Effector CD8-positive, alpha-beta T cell (primary cell): Measurements from ENCODE around the gene RBM19.

ENCODE experiments used
- DNase-seq: peaks from one replicate; lab custom pipeline; 2025; lab: John Stamatoyannopoulos, UW

The RBM19 gene

GRCh38 chr12:113988064-113988451 lies 21.9 kb upstream of the RBM19 start:
- DNase-seq: no peak

- no peak for DNase-seq
Measured at GRCh38 chr12:113987261-113988063, 21.3 kb upstream of the RBM19 start.

DNA sequence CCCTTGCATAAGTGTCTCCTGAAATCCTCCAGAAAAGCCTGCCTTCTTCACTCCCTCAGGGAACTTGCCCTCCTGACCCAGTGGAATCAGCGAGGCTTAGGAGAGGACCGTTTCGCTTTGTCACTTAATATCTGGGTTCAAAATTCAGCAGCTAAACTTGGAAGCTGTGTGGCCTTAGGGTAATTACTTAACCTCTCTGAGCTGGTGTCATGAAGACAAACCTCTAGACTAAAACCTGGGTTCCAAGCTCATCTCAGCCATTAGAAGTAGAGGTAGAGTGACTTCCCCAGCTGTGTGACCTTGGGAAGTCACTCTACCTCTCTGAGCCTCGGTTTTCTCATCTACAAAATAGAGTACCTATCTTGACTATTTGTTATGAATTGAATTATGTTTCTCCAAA lies 18.3 kb upstream of the RBM19 start:
- no peak for DNase-seq

- DNase-seq: no peak
Measured at GRCh38 chr12:113983777-113984448, 17.8 kb upstream of the RBM19 start.

DNA sequence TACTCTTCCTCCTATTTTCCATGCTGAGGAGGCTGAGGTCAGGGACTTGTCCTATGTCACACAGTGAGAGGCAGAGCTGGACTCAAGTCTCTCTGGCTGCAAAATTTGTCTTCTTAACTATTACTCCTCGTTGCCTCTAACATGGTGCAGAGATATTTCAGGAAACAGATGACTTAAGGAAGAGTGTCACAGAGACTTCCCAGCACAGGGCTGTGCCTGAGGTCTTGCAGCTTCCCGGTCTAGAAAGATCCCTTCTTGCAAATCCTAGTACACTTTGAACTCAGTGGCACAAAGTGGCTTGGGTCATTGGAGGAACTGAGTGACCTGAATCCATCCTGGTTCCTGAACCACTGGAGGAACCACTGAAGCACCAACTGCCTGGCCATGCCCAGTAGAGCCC lies 17.1 kb upstream of the RBM19 start:
- DNase-seq: no peak

GRCh38 chr12:113981876-113982275 lies 15.8 kb upstream of the RBM19 start:
- DNase-seq: no peak

DNA sequence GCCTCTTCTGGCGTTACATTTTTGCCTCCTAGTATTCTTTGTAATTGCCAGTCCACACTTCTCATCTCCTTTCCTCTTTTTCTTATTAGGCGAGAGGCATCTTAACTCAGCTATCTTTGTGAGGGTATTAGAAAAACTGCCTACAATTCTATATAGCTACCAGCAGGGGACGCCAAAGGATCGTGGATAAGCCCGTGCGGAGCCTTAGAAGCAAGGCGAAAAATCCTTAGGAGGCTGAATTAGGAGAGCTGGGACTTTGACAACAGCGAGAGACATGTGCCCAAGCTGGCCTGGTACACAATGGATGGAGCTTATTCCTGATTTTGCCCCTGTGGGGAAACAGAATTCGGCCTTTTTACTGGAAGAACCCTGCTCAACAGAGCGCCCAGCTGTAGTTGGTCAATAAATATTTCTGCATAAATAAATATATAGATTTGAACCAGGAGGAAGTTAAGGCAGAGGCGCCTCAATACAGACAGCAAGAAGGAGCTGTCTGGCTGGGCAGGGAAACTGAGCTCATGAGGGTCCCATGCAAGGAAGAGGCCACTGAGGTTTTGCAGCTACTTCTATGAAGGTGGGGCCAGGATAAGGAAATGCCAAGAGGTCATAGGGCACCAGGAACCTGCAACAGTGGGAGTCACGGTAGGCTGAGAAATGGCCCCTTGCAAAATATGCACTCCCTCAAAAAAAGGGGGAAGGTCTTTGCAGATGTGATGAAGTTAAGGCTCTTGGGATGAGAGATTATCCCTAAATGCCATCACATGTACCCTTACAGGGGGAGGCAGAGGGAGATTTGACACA lies 14.6 kb upstream of the RBM19 start:
- DNase-seq: no peak

DNA sequence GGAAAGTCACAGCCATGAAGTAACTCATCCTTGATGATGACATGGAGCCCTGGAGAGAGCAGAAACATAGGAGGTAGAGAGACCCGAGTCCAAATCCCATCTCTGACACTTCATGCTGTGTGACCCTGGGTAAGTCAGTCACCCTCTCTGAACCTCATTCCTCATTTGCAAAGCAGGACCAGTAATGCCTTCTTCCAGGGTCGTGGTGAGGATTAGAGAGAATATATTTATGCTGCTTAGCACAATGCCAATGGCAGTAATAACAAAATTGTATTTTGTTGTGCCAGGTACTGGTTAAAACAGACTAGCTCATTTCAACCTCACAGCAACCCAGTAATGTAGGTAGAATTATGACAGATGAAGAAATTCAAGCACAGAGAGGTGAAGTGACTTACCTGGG lies 13.9 kb upstream of the RBM19 start:
- no peak for DNase-seq

DNA sequence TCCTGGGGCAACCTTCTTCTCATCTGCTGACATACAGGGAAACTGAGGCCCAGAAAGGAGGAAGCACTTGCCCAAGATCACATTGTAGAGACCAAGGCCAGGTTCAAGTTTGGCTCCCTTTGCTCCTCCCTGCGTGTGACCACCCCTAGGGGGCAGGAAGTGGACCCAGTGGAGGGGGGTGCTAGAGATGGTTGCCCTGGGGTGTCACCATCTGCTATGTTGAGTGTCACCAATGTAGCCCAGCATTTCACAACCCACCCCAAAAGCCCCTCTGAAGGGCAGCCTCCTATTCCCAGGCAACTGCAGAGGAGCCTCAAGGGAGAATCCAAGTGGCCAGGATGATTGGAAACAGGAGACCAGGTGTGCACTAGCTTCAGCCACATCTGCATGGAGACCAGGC lies 12.0 kb upstream of the RBM19 start:
- no peak for DNase-seq

- no peak for DNase-seq
Measured at GRCh38 chr12:113974006-113974405, 7.9 kb upstream of the RBM19 start.

DNA sequence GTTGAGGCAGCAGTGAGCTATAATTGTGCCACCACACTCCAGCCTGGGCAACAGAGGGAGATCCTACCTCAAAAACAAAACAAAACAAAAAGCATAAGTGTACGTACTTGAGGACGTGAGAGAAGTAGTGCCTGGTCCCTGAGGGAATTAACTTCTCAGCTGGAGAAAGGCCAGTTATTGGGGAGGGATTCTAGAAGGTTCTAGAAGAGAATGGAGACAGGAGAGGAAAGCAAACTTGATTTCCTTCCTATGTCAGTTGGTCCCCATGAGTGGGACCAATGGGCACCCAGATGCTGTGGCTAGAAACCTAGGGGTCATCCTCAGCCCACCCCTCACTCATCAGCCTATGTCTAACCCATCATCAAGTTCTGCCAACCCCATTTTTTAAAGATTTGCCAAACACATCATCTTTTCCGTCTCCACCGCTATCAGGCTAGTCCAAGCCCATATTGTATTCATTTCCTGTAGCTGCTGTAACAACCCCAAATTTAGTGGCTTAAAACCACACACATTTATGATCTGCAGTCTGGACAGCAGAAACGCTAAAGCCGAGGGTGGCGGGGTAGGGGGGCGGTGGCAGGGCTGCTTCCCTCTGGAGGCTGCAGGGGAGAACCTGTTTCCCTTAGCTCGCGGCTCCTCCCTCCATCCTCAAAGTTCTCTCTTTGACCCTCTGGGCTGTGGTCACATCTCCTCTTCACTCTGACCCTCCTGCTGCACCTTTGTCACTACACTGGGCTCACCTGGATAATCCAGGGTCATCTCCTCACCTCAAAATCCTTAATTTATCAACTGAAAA lies 7.2 kb upstream of the RBM19 start:
- DNase-seq: no peak

DNA sequence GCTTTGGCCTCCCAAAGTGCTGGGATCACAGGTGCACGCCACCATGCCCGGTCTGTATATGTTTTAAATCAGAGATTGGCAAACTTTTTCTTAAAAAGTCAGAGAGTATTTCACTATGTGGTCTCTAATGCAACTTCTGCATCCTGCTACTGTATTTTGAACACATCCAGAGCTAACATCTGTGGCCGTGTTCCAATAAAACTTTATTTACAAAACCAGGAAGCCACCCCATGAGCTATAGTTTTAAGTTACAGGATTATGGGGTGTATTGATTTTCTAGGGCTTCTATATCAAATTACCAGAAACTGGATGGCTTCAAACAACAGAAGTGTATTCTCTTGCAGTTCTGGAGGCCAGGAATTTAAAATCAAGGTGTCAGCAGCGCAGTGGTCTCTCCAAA lies 5.3 kb upstream of the RBM19 start:
- DNase-seq: no peak

GRCh38 chr12:113970211-113970610 lies 4.1 kb upstream of the RBM19 start:
- no peak for DNase-seq

DNA sequence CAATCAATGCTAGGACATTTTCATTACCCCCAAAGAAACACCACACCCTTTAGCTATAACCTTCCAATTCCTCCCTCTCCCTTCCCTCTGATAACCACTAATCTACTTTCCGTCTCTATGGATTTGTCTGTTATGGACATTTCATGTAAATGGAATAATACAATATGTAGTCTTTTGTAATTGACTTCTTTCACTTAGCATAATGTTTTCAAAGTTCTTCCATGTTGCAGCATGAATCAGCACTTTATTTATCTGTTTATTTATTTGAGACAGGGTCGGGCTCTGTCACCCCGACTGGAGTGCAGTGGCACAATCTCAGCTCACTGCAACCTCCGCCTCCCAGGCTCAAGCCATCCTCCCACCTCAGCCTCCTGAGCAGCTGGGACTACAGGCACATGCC lies 1.2 kb upstream of the RBM19 start:
- no peak for DNase-seq

DNA sequence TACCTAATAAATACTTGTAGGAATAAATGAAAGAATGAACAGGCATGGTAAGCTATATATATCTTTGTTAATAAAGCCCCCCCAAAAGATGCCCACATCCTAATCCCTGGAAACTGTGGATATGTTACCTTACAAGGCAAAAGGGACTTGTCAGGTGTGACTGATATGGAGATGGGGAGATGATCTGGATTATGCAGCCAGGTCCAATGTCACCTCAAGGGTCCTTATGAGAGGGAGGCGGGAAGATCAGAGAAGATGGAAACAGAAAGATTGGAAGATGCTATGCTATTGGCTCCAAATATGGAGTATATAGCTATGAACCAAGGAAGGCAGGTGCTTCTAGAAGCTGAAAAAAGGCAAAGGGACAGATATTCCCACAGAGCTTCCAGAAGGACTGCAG lies 3.4 kb downstream of the RBM19 start:
- DNase-seq: no peak

DNA sequence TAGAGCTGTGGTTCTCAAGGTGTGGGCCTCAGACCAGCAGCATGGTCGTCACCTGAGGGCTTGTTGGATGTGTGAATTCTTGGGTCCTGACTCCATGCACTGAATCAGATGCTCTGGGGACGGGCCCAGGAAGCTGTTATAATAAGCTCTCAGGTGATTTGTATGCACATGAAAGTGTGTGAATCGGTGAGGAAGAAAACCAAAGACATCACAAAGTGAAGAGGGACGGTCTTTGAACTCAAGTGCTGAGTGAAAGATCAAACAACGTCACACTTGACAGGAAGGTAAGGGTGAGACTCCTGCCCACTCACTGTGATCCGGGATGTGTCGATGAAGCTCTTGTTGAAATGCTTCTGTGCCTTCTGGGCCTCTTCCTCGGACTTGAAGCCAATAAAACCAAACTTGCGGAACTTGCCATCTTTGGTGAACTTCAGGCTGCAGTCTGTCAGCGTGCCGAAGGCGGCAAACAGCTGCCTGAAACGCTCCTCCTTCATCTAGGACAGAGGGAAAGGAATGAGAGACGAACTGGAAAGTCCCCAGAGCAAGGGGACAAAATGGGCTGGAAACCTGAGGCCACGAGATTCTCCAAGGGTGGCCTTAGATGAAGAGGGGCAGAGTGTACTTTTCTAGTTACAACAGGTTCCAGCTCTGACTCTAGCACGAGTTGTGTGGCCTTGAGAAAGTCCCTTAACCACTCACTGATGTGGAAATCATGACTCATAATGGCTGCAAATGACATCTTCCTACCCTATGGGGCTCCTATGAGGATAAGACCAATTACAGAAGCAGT lies 4.0 kb downstream of the RBM19 start:
- DNase-seq: no peak

DNA sequence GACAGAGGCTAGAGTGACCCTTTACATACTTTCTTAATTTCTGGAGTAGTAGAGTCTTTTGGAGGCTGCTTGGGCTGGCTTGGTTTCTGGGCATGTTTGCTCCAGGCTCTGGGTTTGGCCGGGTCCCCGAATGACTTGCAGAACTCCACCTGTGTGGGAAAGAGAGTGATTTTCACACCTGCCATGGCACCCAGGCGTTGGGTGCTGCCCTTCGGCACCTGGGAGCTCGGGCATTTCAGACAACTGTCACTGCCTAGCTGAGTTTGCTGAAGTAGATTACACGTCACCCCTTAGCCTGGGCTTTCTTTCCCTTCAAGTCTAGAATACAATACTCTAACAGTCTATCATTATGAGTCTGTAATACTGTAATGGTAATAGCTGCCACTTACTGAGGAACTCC lies 6.1 kb downstream of the RBM19 start:
- DNase-seq: no peak

DNA sequence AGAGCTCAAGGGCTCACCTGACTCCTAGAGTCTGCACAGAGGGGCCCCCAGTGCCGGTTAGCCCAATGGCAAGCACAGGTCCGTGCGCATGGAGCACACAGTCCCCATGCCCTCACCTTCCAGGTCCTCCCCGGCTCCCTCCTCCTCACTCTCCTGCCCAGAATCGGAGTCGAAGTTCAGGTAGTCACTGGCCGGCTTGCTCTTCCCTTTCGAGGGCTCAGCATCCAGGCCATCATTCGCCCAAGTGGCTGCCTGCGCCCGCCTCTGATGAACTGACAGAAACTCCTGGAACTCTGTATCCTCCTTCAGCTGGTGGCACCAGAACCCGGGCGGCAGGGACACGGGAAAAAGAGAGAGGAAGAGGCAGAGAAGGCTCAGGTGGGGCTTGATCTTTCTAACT lies 7.0 kb downstream of the RBM19 start:
- no peak for DNase-seq

DNA sequence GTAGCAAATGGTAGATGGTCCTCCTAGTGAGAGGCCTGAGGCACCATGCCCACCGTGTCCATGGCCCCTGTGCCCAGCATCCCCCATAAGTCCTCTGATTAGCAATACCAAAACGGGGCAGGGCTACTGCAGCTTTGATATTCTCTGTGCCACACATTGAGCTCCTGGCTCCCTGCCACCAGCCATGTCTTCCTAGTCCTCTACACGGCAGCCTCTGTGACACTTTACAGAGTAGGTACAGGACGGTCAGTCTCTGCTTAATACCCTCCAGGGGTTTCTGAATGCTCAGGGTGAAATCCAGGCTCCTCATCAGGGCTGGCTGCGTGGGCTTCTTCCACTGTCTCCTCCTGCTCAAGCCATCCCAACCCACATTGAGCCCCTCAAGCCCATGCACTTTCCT lies 8.0 kb downstream of the RBM19 start:
- no peak for DNase-seq

DNA sequence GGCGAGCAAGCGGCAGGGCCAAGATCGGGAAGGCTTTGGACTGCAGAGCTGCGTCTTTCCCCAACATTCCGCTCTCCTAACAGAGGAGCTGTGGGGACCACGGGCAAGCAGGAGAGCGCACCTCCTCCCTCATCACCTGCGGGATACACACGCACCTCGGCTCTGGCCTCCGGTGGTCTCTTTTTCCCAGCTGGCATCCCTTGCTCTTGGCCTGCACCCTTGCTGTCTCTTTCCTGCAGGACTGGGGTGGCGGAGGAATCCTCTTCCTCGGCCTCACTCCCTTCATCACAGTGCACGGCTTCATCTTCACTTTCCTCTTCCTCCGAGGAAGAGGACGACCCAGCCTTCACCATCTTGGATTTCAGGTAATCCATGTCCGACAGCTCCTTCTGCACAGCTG lies 8.5 kb downstream of the RBM19 start:
- DNase-seq: no peak
